GM21381 (cell line): ENCODE results near the gene PIM2.
"Not testable (repeated sequence)": the region's sequence is repeated elsewhere in the genome, so short reads cannot be mapped to it uniquely, and the experiment has no call there.

ENCODE experiments used
- ATAC-seq: cut with Tn5 transposase; IDR thresholded peaks from one replicate; pipeline ENCODE4 v1.9.1; 2021; ENCODE audit warnings: mild to moderate bottlenecking, moderate library complexity; ENCODE audit not compliant: unreplicated experiment

PIM2 gene

GRCh38 chrX:48908600-48908999 lies 10.2 kb downstream of the PIM2 start:
- ATAC-seq, result no peak

GRCh38 chrX:48905090-48905790 lies 13.6 kb downstream of the PIM2 start:
- no peak for ATAC-seq

GRCh38 chrX:48904626-48905025 lies 14.2 kb downstream of the PIM2 start:
- no peak for ATAC-seq

GRCh38 chrX:48904180-48904579 lies 14.6 kb downstream of the PIM2 start:
- ATAC-seq, result no peak

- no peak for ATAC-seq
Measured at GRCh38 chrX:48903290-48903689, 15.5 kb downstream of the PIM2 start.

- ATAC-seq, result no peak
Measured at GRCh38 chrX:48902776-48903175, 16.0 kb downstream of the PIM2 start.

- no peak for ATAC-seq
Measured at GRCh38 chrX:48902135-48902534, 16.7 kb downstream of the PIM2 start.

GRCh38 chrX:48901069-48901468 lies 17.8 kb downstream of the PIM2 start:
- no peak for ATAC-seq

- ATAC-seq, result no peak
Measured at GRCh38 chrX:48899078-48899410, 19.8 kb downstream of the PIM2 start.

- ATAC-seq, result peak; percentile 90
Measured at GRCh38 chrX:48897625-48898306, 21.1 kb downstream of the PIM2 start, which contains the start of the genes PQBP1 and TIMM17B. PQBP1 (plus strand) TSS chrX:48897930; CDS start chrX:48898510, 580 bp downstream. TIMM17B (minus strand) TSS chrX:48897768; CDS start chrX:48897749, 19 bp downstream.

- peak; percentile 16 for ATAC-seq
Measured at GRCh38 chrX:48897157-48897624, 21.6 kb downstream of the PIM2 start.

- no peak for ATAC-seq
Measured at GRCh38 chrX:48896611-48897011, 22.2 kb downstream of the PIM2 start.

GRCh38 chrX:48894891-48895290 lies 23.9 kb downstream of the PIM2 start:
- no peak for ATAC-seq

- ATAC-seq, result no peak
Measured at GRCh38 chrX:48893556-48894348, 25.1 kb downstream of the PIM2 start.

GRCh38 chrX:48892896-48893295 lies 25.9 kb downstream of the PIM2 start:
- ATAC-seq, result no peak

GRCh38 chrX:48891402-48892288 lies 27.2 kb downstream of the PIM2 start:
- ATAC-seq, result peak; percentile 80

GRCh38 chrX:48890934-48891401 lies 27.9 kb downstream of the PIM2 start:
- peak; percentile 27 for ATAC-seq

GRCh38 chrX:48890296-48890925 lies 28.4 kb downstream of the PIM2 start:
- ATAC-seq, result no peak

GRCh38 chrX:48886586-48886985 lies 32.2 kb downstream of the PIM2 start:
- ATAC-seq, result not testable (repeated sequence)

- no peak for ATAC-seq
Measured at GRCh38 chrX:48883729-48884128, 35.1 kb downstream of the PIM2 start.
